SIG-M5 treated with dmso at 0.1 percent for 504 hours (cell line): ENCODE results near the gene SANBR.

ENCODE experiments used
- DNase-seq: peaks from one replicate; lab custom pipeline; 2025; ENCODE audit not compliant: unreplicated experiment; lab: John Stamatoyannopoulos, UW

The SANBR gene

GRCh38 chr2:61089797-61090196 lies 24.1 kb downstream of the SANBR start:
- DNase-seq: no peak

DNA sequence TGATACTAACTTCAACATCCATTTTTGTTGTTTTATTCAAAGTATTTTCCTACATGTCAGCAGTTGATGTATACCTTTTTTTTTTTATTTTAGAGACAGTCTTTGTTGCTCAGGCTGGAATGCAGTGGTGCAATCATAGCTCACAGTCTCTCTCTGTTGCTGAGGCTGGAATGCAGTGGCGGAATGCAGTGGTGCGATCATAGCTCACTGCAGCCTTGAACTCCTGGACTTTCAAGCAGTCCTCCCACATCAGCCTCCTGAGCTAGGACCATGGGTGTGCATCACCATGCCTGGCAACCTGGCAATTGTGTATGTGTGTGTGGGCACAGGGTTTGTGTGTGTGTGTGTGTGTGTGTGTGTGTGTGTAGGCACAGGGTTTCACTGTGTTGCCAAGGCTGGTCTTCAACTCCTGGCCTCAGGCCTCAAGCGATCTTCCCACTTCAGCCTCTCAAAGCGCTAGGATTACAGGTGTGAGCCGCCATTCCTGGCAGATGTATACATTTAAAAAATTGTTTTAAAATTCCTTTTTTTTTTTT lies 24.8 kb downstream of the SANBR start:
- no peak for DNase-seq

GRCh38 chr2:61091485-61091884 lies 25.8 kb downstream of the SANBR start:
- no peak for DNase-seq

DNA sequence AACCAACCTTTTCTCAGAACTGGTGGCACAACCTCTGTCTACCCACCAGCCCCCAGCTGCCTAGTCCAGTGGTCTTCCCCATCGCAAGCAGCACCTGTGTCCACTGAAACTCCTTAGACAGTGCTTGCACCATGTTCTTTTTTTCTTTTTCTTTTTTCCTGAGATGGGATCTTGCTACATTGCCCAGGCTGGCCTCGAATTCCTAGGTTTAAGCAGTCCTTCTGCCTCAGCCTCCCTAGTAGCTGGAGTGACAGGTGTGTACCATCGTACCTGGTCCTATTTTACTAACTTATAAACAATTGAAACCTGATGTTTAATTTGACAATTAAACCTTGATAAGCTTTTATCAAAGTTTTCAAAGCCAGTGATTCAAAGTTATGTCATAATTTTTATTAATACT lies 30.8 kb downstream of the SANBR start:
- DNase-seq: no peak

- no peak for DNase-seq
These were observed 35.1 kb downstream of the SANBR start for GRCh38 chr2:61100801-61101200.

DNA sequence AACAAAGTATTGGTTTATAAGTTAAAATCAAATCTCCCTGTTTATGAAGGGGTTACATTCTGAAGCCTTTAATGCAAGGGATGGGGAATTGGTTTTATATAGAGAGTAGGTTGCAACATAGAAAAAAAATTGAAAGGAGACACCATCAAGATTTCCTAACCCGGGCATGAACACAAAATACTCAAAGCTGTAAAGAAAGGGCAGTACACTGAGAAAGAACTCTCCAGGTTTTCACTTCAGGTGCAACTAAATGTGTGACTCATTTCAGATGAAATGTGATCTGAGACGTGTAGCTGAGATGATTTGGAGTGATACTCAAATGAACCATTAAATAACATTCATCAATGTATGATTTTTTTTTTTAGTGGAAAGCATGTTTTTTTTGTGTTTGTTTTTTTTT lies 43.6 kb downstream of the SANBR start:
- DNase-seq: no peak

GRCh38 chr2:61111708-61112107 lies 46.0 kb downstream of the SANBR start:
- no peak for DNase-seq

- DNase-seq: no peak
These were observed 48.5 kb downstream of the SANBR start for GRCh38 chr2:61114147-61114546.
